LNCaP clone FGC (cell line): ENCODE measurements around the gene PSTK.

Experiments
- DNase-seq: peaks from one replicate; pipeline ENCODE4 v3.0.0-alpha.2; 2011; ENCODE audit warnings: low read depth
- H3K4me3 ChIP-seq: 2 replicates; pipeline ENCODE4 v1.5.1; 2011; ENCODE audit warnings: mild to moderate bottlenecking, low read depth, low read length, control low read depth
- CTCF ChIP-seq: IDR thresholded peaks from 2 replicates; pipeline ENCODE4 v1.5.1; 2012; ENCODE audit warnings: mild to moderate bottlenecking; ENCODE audit not compliant: control insufficient read depth, insufficient read depth; ENCODE audit errors: extremely low read depth

PSTK gene

GRCh38 chr10:123009105-123009820 is 29.1 kb downstream of the PSTK start:
- peak overlapping the region; percentile 93 for H3K4me3 ChIP-seq
- DNase-seq, result no peak
- TF ChIP-seq CTCF, result no peak

- no peak for TF ChIP-seq CTCF
- DNase-seq, result peak; percentile 74
- no peak overlapping the region for H3K4me3 ChIP-seq
Measured at GRCh38 chr10:123011987-123012386, 31.8 kb downstream of the PSTK start.

- DNase-seq, result no peak
- TF ChIP-seq CTCF, result no peak
- no peak overlapping the region for H3K4me3 ChIP-seq
Measured at GRCh38 chr10:123013456-123014419, 33.5 kb downstream of the PSTK start.

GRCh38 chr10:123014772-123015171 is 34.6 kb downstream of the PSTK start:
- DNase-seq, result peak; percentile 77
- no peak for TF ChIP-seq CTCF
- H3K4me3 ChIP-seq, result no peak overlapping the region

- no peak for DNase-seq
- no peak for TF ChIP-seq CTCF
- no peak overlapping the region for H3K4me3 ChIP-seq
Measured at GRCh38 chr10:123016228-123016627, 36.0 kb downstream of the PSTK start.

GRCh38 chr10:123017421-123018165 is 37.4 kb downstream of the PSTK start:
- no peak for TF ChIP-seq CTCF
- no peak for DNase-seq
- no peak overlapping the region for H3K4me3 ChIP-seq
